Posterior cingulate gyrus (tissue), 11 donors: ENCODE results near the gene TPD52L2.
A peak's percentile ranks its signal among the peaks of the same experiment; 100 is the strongest.

ENCODE experiments used
- DNase-seq, 10 donors: peaks; one replicate each; pipeline versions ENCODE4 v3.0.0 to v3.0.0-alpha.2; 2020 to 2021; ENCODE audit warnings: mixed read lengths in 3 of 10
- intact Hi-C: fragments of 100-400 bp; cut with DNase I; formaldehyde crosslinking; loops from one replicate; pipeline ENCODE4 v1.15.1; 2023

Gene TPD52L2

GRCh38 chr20:63864978-63865640, at the start of gene TPD52L2:
TSS of gene TPD52L2 (plus strand) at chr20:63865270. CDS start at chr20:63865366, 96 bp downstream.
- peak; percentile 98 to 100 (median 99) for DNase-seq
- intact Hi-C loops: loop anchor here (2.0 to 10.0 kb wide), 4 partner anchors 30 to 326 kb away; partner anchors contain the start of genes ARFRP1, DNAJC5 and ZGPAT

- intact Hi-C loops: no loop called here
These were observed 49.3 kb upstream of the TPD52L2 start for GRCh38 chr20:63815615-63816253.

GRCh38 chr20:63819224-63819921, 45.7 kb upstream of the TPD52L2 start:
- intact Hi-C loops: no loop called here
- DNase-seq: no peak

More at GRCh38 chr20:63815615-63816253, 49.3 kb upstream of the TPD52L2 start:
- DNase-seq: peak in 1 of 10 donors; percentile 79

GRCh38 chr20:63821811-63822210, 43.3 kb upstream of the TPD52L2 start:
- DNase-seq: no peak
- intact Hi-C loops: no loop called here

- no peak for DNase-seq
- intact Hi-C loops: no loop called here
These were observed 42.8 kb upstream of the TPD52L2 start for GRCh38 chr20:63822276-63822696.

- DNase-seq: no peak
- intact Hi-C loops: no loop called here
These were observed 41.3 kb upstream of the TPD52L2 start for GRCh38 chr20:63823691-63824311.

- intact Hi-C loops: no loop called here
- DNase-seq: no peak
These were observed 39.5 kb upstream of the TPD52L2 start for GRCh38 chr20:63825331-63826118.

GRCh38 chr20:63826753-63827152, 38.3 kb upstream of the TPD52L2 start:
- intact Hi-C loops: no loop called here
- DNase-seq: no peak

- no peak for DNase-seq
- intact Hi-C loops: no loop called here
These were observed 36.9 kb upstream of the TPD52L2 start for GRCh38 chr20:63828124-63828523.

GRCh38 chr20:63828545-63828944, 36.5 kb upstream of the TPD52L2 start:
- no peak for DNase-seq
- intact Hi-C loops: no loop called here

GRCh38 chr20:63828951-63829350, 36.1 kb upstream of the TPD52L2 start:
- intact Hi-C loops: no loop called here

GRCh38 chr20:63829603-63829944, 35.5 kb upstream of the TPD52L2 start:
- intact Hi-C loops: no loop called here
- no peak for DNase-seq

More at GRCh38 chr20:63828951-63829350, 36.1 kb upstream of the TPD52L2 start:
- DNase-seq: no peak

- DNase-seq: peak in 2 of 10 donors; percentile 32 to 47
- intact Hi-C loops: no loop called here
These were observed 34.9 kb upstream of the TPD52L2 start for GRCh38 chr20:63829945-63830835.

GRCh38 chr20:63830841-63831588, 34.1 kb upstream of the TPD52L2 start, which contains the start of gene ZBTB46:
TSS of gene ZBTB46 (minus strand) at chr20:63831264. CDS start at chr20:63790757, 40,507 bp downstream.
- intact Hi-C loops: no loop called here
- peak in 1 of 10 donors; percentile 52 for DNase-seq

GRCh38 chr20:63831646-63831992, 33.5 kb upstream of the TPD52L2 start:
- DNase-seq: no peak
- intact Hi-C loops: no loop called here

GRCh38 chr20:63831993-63832686, 32.9 kb upstream of the TPD52L2 start:
- intact Hi-C loops: no loop called here

GRCh38 chr20:63833776-63834490, 31.1 kb upstream of the TPD52L2 start:
- no peak for DNase-seq
- intact Hi-C loops: no loop called here

More at GRCh38 chr20:63831993-63832686, 32.9 kb upstream of the TPD52L2 start:
- no peak for DNase-seq
